Putamen (tissue), 1 donor: ENCODE measurements around the gene CCDC91.
"Not testable (repeated sequence)": the region's sequence is repeated elsewhere in the genome, so short reads cannot be mapped to it uniquely, and the experiment has no call there.

Experiments used
- DNase-seq: peaks from one replicate; pipeline ENCODE4 v3.0.0-alpha.2; 2016; ENCODE audit warnings: low spot score

The CCDC91 gene

GRCh38 chr12:28290262-28290661 is 100.0 kb downstream of the CCDC91 start:
- DNase-seq, result no peak

- no peak for DNase-seq
Measured at GRCh38 chr12:28292699-28293098, 102.4 kb downstream of the CCDC91 start.

GRCh38 chr12:28294300-28294699 is 104.0 kb downstream of the CCDC91 start:
- no peak for DNase-seq

GRCh38 chr12:28296287-28296686 is 106.0 kb downstream of the CCDC91 start:
- DNase-seq, result no peak

GRCh38 chr12:28303192-28303591 is 112.9 kb downstream of the CCDC91 start:
- no peak for DNase-seq

- DNase-seq, result no peak
Measured at GRCh38 chr12:28306535-28306934, 116.3 kb downstream of the CCDC91 start.

- no peak for DNase-seq
Measured at GRCh38 chr12:28308891-28309290, 118.6 kb downstream of the CCDC91 start.

- no peak for DNase-seq
Measured at GRCh38 chr12:28313631-28314030, 123.4 kb downstream of the CCDC91 start.

- DNase-seq, result no peak
Measured at GRCh38 chr12:28316049-28316448, 125.8 kb downstream of the CCDC91 start.

- no peak for DNase-seq
Measured at GRCh38 chr12:28318273-28318672, 128.0 kb downstream of the CCDC91 start.

GRCh38 chr12:28320353-28320752 is 130.1 kb downstream of the CCDC91 start:
- no peak for DNase-seq

- no peak for DNase-seq
Measured at GRCh38 chr12:28327722-28328121, 137.5 kb downstream of the CCDC91 start.

- no peak for DNase-seq
Measured at GRCh38 chr12:28328967-28329366, 138.7 kb downstream of the CCDC91 start.

GRCh38 chr12:28329727-28330126 is 139.5 kb downstream of the CCDC91 start:
- DNase-seq, result not testable (repeated sequence)

- not testable (repeated sequence) for DNase-seq
Measured at GRCh38 chr12:28330232-28330631, 140.0 kb downstream of the CCDC91 start.

GRCh38 chr12:28331130-28331529 is 140.9 kb downstream of the CCDC91 start:
- DNase-seq, result no peak

GRCh38 chr12:28340261-28341045 is 150.2 kb downstream of the CCDC91 start:
- DNase-seq, result no peak

- DNase-seq, result no peak
Measured at GRCh38 chr12:28343713-28344112, 153.5 kb downstream of the CCDC91 start.

GRCh38 chr12:28346567-28346966 is 156.3 kb downstream of the CCDC91 start:
- no peak for DNase-seq

- no peak for DNase-seq
Measured at GRCh38 chr12:28349196-28349595, 158.9 kb downstream of the CCDC91 start.

GRCh38 chr12:28350502-28350901 is 160.2 kb downstream of the CCDC91 start:
- no peak for DNase-seq

- DNase-seq, result no peak
Measured at GRCh38 chr12:28351414-28351813, 161.2 kb downstream of the CCDC91 start.

- no peak for DNase-seq
Measured at GRCh38 chr12:28355161-28355560, 164.9 kb downstream of the CCDC91 start.

GRCh38 chr12:28360253-28360652 is 170.0 kb downstream of the CCDC91 start:
- DNase-seq, result no peak
